B cell (primary cell): Measurements from ENCODE around the gene FMNL3. TPM values are rescaled to one million over a fixed set of nuclear protein-coding genes. Genes with fewer than 3 reads are reported as not detected.
"Not testable (repeated sequence)": the region's sequence is repeated elsewhere in the genome, so short reads cannot be mapped to it uniquely, and the experiment has no call there.

ENCODE experiments used
- ATAC-seq: fragments of 200-7000 bp; cut with Tn5 transposase; one replicate; pipeline ENCODE4 v1.10.0; 2021; ENCODE audit warnings: low read depth, mild to moderate bottlenecking, moderate number of reproducible peaks, moderate library complexity
- CTCF ChIA-PET: fragments of 350-600 bp; sonication (Branson Sonifier 250); formaldehyde crosslinking; loops from one replicate; lab custom pipeline; 2021; ENCODE audit warnings: antibody characterized with exemption, inconsistent platforms; lab: Charles Lee
- POLR2A ChIA-PET: fragments of 350-600 bp; sonication (Branson Sonifier 250); formaldehyde crosslinking; loops from one replicate; lab custom pipeline; 2021; ENCODE audit warnings: antibody characterized with exemption; lab: Charles Lee
- DNase-seq: peaks from one replicate; pipeline ENCODE4 v3.0.0; 2013
- H2AFZ ChIP-seq: 2 replicates; pipeline ENCODE4 v1.6.1; 2012; ENCODE audit warnings: mild to moderate bottlenecking, low read depth, low read length; ENCODE audit not compliant: insufficient read depth, poor library complexity, severe bottlenecking
- H3K27ac ChIP-seq, 2 donors: 1 replicate in 1 of 2; 2 replicates in 1 of 2; pipeline ENCODE4 v1.5.1; 2012 to 2013; ENCODE audit warnings: low read length in 2 of 2, mild to moderate bottlenecking in 2 of 2, moderate library complexity in 1 of 2
- H3K27me3 ChIP-seq, 4 experiments: fragments of 200-600 bp in 1 of 4; sonication (generic) in 1 of 4; replicated peaks in 1 of 4; 1 replicate in 2 of 4; 2 replicates in 2 of 4; pipeline versions ENCODE4 v1.6.1 to v1.7.0; 2013 to 2016; ENCODE audit warnings: low read length in 3 of 4, mild to moderate bottlenecking in 2 of 4, mixed read lengths in 1 of 4, moderate library complexity in 1 of 4; ENCODE audit not compliant: insufficient read depth in 4 of 4, control insufficient read depth in 3 of 4; ENCODE audit errors: control extremely low read depth in 1 of 4
- H3K36me3 ChIP-seq, 2 experiments: replicated peaks in 1 of 2; 1 replicate in 1 of 2; 2 replicates in 1 of 2; pipeline versions ENCODE4 v1.6.1 to v1.7.1; 2013; ENCODE audit warnings: low read length in 1 of 2; ENCODE audit not compliant: insufficient read depth in 2 of 2, control insufficient read depth in 1 of 2; ENCODE audit errors: control extremely low read depth in 1 of 2, extremely low read depth in 1 of 2
- H3K4me1 ChIP-seq, 2 donors: fragments of 200-600 bp in 1 of 2; sonication (generic) in 1 of 2; 1 replicate in 1 of 2; 2 replicates in 1 of 2; pipeline versions ENCODE4 v1.5.1 to v1.6.1; 2013 to 2017; ENCODE audit warnings: low read length in 2 of 2; ENCODE audit not compliant: control insufficient read depth in 2 of 2, insufficient read depth in 2 of 2
- H3K4me2 ChIP-seq: replicated peaks from 2 replicates; pipeline ENCODE3; 2012; ENCODE audit warnings: mild to moderate bottlenecking, low read depth, low read length; ENCODE audit not compliant: poor library complexity, severe bottlenecking
- H3K4me3 ChIP-seq, 5 experiments: fragments of 200-600 bp in 1 of 5; sonication (generic) in 1 of 5; 1 replicate in 3 of 5; 2 replicates in 2 of 5; pipeline versions ENCODE4 v1.5.1 to v1.7.0; 2011 to 2016; ENCODE audit warnings: low read length in 4 of 5, mild to moderate bottlenecking in 4 of 5, low read depth in 2 of 5, control low read depth in 1 of 5, moderate library complexity in 1 of 5; ENCODE audit not compliant: insufficient read depth in 1 of 5; ENCODE audit errors: control extremely low read depth in 1 of 5, extremely low read depth in 1 of 5
- H3K79me2 ChIP-seq: fragments of 200-600 bp; sonication (generic); one replicate; pipeline ENCODE4 v1.6.0; 2016; ENCODE audit warnings: low read length; ENCODE audit not compliant: control insufficient read depth, insufficient read depth
- H3K9ac ChIP-seq: fragments of 200-600 bp; sonication (generic); 2 replicates; pipeline ENCODE4 v1.6.1; 2017; ENCODE audit warnings: mild to moderate bottlenecking, low read length, moderate library complexity
- H3K9me3 ChIP-seq, 3 donors: one replicate each; pipeline versions ENCODE4 v1.6.1 to v1.7.1; 2013; ENCODE audit warnings: low read length in 2 of 3; ENCODE audit not compliant: control insufficient read depth in 2 of 3, insufficient read depth in 1 of 3; ENCODE audit errors: control extremely low read depth in 1 of 3
- H4K20me1 ChIP-seq: 2 replicates; pipeline ENCODE4 v1.6.0; 2012; ENCODE audit warnings: mild to moderate bottlenecking, low read length; ENCODE audit not compliant: insufficient read depth, control insufficient read depth, poor library complexity, severe bottlenecking
- H3K27ac Mint-ChIP-seq: one replicate; pipeline ENCODE4 v1.8.0; 2021; ENCODE audit warnings: mixed read lengths
- H3K27me3 Mint-ChIP-seq: one replicate; pipeline ENCODE4 v1.8.0; 2021; ENCODE audit warnings: mixed read lengths
- H3K4me1 Mint-ChIP-seq: one replicate; pipeline ENCODE4 v1.8.0; 2021; ENCODE audit warnings: mixed read lengths
- H3K4me3 Mint-ChIP-seq: one replicate; pipeline ENCODE4 v1.8.0; 2021; ENCODE audit warnings: mixed read lengths
- H3K9me3 Mint-ChIP-seq: one replicate; pipeline ENCODE4 v1.8.0; 2022; ENCODE audit warnings: mixed read lengths; ENCODE audit not compliant: insufficient read depth
- EZH2 ChIP-seq: IDR thresholded peaks from 2 replicates; pipeline ENCODE4 v1.6.1; 2012; ENCODE audit warnings: borderline replicate concordance, low read depth, mild to moderate bottlenecking, moderate library complexity, low read length; ENCODE audit not compliant: insufficient read depth, poor library complexity, severe bottlenecking
- WGBS: methylation state at CpG from one replicate; pipeline ENCODE4 v1.1.5; 2013; ENCODE audit warnings: missing lambda C conversion rate; ENCODE audit not compliant: insufficient coverage; 5-methylcytosine and 5-hydroxymethylcytosine counted together
- intact Hi-C: fragments of 100-400 bp; cut with micrococcal nuclease; formaldehyde crosslinking; loops from one replicate; pipeline ENCODE4 v1.10.0; 2022
- polyA plus RNA-seq: library from polyadenylated mRNA; depleted of rRNA; stranded (reverse); fragments of >200 nt; gene quantifications from 2 replicates; pipeline ENCODE4 v1.2.3, GENCODE V29; 2012
- total RNA-seq, 2 donors: library from RNA; stranded (reverse); fragments of 120-200 nt in 1 of 2; gene quantifications; 1 replicate in 1 of 2; 2 replicates in 1 of 2; pipeline versions ENCODE4 v1.2.3 to v1.2.4, GENCODE V29; 2013 to 2022
- TF ChIP-seq, protein P1 (sequence below): fragments of 200-600 bp; IDR thresholded peaks from one replicate; pipeline ENCODE4 v1.8.0; 2022; ENCODE audit warnings: antibody characterized with exemption, mild to moderate bottlenecking

The FMNL3 gene
- total and polyA plus RNA-seq, 2 donors (not counting 1 experiment from before 2014, with no cell fraction given) = 19.3 to 69.9 TPM

DNA sequence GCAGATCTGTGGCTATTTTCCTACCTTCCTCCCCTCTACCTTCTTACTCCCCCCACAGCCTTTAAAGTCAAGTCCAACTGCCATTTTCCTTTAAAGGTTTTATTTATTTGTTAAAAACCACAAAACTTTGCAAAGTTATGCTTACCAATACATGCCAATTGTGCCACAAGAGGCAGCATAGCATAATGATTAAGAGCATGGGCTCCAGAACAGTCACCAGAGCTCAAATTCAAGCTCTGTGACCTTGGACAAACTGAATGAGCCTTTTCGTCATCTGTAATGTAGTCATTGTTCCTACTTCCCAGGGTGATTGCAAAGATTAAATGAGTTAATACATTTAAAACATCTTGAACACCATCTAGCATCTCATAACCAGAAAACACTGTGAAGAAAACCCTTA lies 13.0 kb upstream of the FMNL3 start:
- H3K27me3 ChIP-seq = no peaks in the 10 kb centered on the region
- Mint-ChIP-seq H3K27ac (no peak overlapping the region), H3K9me3 (no peaks in the 10 kb centered on the region), H3K27me3 (peaks cover 6% of the 10 kb centered on the region), H3K4me1 (peaks cover 2% of the 10 kb centered on the region), H3K4me3 (no peak overlapping the region)
- POLR2A ChIA-PET = interaction anchor here (0.6 kb wide), 1 partner anchor 9 kb away, joined by 7 read pairs; no protein-coding TSS in a partner anchor
- no peak overlapping the region for H3K27ac ChIP-seq
- TF ChIP-seq EZH2 = no peak
- TF ChIP-seq, protein P1, sequence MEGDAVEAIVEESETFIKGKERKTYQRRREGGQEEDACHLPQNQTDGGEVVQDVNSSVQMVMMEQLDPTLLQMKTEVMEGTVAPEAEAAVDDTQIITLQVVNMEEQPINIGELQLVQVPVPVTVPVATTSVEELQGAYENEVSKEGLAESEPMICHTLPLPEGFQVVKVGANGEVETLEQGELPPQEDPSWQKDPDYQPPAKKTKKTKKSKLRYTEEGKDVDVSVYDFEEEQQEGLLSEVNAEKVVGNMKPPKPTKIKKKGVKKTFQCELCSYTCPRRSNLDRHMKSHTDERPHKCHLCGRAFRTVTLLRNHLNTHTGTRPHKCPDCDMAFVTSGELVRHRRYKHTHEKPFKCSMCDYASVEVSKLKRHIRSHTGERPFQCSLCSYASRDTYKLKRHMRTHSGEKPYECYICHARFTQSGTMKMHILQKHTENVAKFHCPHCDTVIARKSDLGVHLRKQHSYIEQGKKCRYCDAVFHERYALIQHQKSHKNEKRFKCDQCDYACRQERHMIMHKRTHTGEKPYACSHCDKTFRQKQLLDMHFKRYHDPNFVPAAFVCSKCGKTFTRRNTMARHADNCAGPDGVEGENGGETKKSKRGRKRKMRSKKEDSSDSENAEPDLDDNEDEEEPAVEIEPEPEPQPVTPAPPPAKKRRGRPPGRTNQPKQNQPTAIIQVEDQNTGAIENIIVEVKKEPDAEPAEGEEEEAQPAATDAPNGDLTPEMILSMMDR = no peak
- ATAC-seq (no peak), DNase-seq (no peak)
- no peaks in the 10 kb centered on the region for H3K79me2 ChIP-seq
- no peaks in the 10 kb centered on the region for H3K9me3 ChIP-seq
- no peaks in the 10 kb centered on the region for H4K20me1 ChIP-seq
- H3K9ac ChIP-seq = no peak overlapping the region
- CTCF ChIA-PET = interaction anchor here (0.5 to 1.2 kb wide), 4 partner anchors 36 to 119 kb away, joined by 3 to 6 read pairs (median 4); no protein-coding TSS in a partner anchor
- no peak overlapping the region for H3K4me2 ChIP-seq
- WGBS = no CpG with 5 or more reads among the region's 1 CpG
- H3K4me3 ChIP-seq = no peak overlapping the region
- no peaks in the 10 kb centered on the region for H3K36me3 ChIP-seq
- intact Hi-C loops = no loop called here
- peaks cover 5 to 10% of the 10 kb centered on the region in 2 donors for H3K4me1 ChIP-seq
- no peak overlapping the region for H2AFZ ChIP-seq

GRCh38 chr12:49717800-49718199 lies 10.6 kb upstream of the FMNL3 start:
- H3K9ac ChIP-seq, H3K9me3 ChIP-seq, H3K27ac ChIP-seq, H3K4me3 Mint-ChIP-seq, intact Hi-C loops, H3K27me3 ChIP-seq, H3K4me3 ChIP-seq, H2AFZ ChIP-seq, H4K20me1 ChIP-seq, H3K27me3 Mint-ChIP-seq, H3K27ac Mint-ChIP-seq, H3K9me3 Mint-ChIP-seq, H3K4me1 Mint-ChIP-seq, H3K79me2 ChIP-seq, H3K4me2 ChIP-seq, DNase-seq, H3K36me3 ChIP-seq, ATAC-seq: not testable (repeated sequence)
- CTCF ChIA-PET = interaction anchor here (0.6 to 2.2 kb wide), 5 partner anchors 73 to 818 kb away, joined by 3 to 5 read pairs (median 3); no protein-coding TSS in a partner anchor
- WGBS = no CpG with 5 or more reads among the region's 3 CpGs
- POLR2A ChIA-PET = interaction anchor here (0.7 to 1.2 kb wide), 2 partner anchors 24 to 52 kb away, joined by 3 read pairs; partner anchors contain the start of gene TMBIM6
- H3K4me1 ChIP-seq = peaks cover 5 to 10% of the 10 kb centered on the region in 2 donors
